ENCODE results near the gene HSPB2.
"Not testable (repeated sequence)": the region's sequence is repeated elsewhere in the genome, so short reads cannot be mapped to it uniquely, and the experiment has no call there.

Gene HSPB2

DNA sequence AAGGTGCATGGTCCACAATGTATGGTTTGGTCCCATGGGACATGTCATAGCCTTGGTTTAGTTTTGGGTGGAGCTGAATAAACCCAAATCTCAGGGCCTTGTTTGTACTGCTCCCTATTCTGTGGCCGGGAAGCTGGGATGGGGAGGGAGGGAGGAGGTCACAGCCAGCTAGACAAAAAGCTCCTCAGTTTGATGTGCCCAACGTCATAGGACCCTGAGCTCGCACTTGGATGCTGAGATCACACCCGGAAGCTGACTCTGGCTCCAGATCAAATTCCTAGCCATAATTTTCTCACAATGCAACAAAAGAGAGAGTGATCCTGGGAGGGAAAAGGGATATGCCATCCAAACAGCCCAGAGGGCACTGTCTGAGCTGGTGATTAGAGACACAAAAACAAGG lies 1.5 kb downstream of the HSPB2 start:
- DNase-seq (ENCODE audit: low read depth), result no peak

DNA sequence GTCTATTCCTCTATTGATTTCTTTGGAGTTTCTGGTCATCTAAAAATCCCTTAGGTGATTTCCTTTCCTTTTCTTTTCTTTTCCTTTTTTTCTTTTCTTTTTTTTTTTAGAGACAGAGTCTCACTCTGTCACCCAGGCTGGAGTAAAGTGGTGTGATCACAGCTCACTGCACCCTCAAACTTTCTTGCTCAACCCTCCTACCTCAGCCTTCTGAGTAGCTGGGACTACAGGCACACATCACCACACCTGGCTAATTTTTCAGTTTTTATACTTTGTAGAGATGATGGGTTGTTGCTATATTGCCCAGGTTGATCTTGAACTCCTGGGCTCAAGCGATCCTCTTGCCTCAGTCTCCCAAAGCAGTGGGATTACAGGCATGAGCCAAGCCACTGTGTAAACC lies 4.2 kb downstream of the HSPB2 start:
- no peak for DNase-seq (ENCODE audit: low read depth)

DNA sequence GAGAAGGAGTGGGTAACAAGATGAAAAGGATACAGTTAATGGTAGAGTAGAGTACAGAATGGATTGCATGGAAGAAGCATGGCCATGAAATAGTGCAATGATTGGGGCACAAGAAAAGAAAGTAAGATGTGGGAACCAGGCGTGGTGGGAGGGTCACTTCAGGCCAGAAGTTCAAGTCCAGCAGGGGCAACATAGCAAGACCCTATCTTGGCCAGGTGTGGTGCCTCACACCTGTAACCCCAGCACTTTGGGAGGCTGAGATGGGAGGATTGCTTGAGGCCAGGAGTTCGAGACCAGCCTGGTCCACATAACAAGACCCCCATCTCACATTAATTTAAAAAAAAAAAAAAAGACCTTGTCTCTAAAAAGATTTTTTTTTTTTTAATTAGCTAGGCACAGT lies 4.8 kb downstream of the HSPB2 start:
- DNase-seq (ENCODE audit: low read depth), result no peak

DNA sequence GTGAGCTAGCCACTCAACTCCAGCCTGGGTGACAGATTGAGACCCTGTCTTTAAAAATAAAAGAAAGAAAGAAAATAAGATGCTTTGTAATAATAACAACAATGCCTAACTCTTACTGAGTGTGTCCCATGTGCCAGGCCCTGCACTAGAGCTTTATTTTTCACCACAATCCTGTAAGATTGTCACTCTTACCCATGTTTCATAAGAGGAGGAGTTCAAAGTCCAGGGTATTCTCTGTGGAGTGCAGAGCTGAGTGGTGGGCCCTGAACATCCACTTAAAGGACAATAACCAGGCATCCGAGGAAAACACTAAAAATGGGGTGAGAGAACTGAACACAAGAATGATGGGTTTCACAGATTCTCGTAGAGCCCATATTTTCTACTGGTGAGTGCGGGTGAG lies 5.3 kb downstream of the HSPB2 start:
- no peak for DNase-seq (ENCODE audit: low read depth)

DNA sequence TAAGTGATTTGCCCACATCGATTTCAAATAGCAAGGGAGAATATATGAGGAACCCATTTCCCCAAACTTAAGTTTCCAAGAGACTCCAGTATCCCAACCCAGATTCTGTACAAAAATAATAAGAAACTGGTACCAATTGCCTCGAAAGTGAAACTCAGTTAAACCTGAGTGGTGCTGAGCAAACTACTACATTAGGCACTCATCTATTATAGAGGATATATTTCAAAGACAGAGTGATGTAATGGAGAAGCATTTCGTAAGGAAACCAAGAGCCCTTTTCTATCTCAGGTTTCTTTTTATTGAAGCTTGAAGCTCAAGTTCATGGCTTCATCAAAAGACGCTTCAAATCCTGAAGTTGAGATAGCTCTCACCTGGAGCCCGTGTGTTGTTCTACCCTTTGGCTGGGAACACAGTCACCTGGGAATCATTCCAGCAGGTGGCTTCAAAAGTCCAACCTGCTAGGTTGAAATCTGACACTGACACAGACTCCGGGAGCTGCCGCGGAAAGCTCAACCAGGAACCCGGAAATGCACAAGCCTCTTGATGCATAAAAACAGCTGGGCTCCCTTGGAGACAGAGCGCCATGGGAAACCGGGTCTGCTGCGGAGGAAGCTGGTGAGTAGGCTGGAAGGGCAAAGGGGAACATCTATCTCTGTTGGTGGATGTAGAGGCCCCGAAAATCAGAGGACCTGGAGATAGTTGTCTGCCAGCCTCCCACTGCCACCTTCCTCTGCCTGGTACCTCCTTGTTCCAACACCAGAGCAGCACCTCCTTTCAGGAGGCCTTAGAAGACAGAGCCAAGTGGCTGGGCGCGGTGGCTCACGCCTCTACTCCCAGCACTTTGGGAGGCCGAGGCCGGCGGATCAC lies 6.1 kb downstream of the HSPB2 start, which contains the start of gene C11orf52:
TSS of gene C11orf52 (plus strand) at position 524 of the 867 bp plus-strand sequence. CDS start at position 584, 60 bp downstream.
- no peak for DNase-seq (ENCODE audit: low read depth)

DNA sequence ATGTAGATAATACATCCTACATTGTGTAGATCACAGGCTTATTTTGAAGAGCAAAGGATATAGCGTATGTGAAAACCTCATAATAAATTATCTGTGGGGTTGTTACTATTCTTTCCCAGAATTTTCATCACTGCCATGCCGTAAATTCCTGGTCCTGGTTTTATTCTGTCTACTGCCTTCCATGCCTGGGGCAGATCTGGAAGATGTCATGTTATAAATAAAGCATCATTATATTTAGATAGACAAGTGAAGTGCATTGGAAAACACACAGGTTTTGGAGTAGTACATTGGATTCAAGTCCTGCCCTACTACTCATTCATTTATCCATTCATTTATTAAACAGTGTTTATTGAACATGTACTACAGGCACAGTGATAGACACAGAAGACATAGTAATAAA lies 8.4 kb downstream of the HSPB2 start:
- DNase-seq (ENCODE audit: low read depth), result no peak

DNA sequence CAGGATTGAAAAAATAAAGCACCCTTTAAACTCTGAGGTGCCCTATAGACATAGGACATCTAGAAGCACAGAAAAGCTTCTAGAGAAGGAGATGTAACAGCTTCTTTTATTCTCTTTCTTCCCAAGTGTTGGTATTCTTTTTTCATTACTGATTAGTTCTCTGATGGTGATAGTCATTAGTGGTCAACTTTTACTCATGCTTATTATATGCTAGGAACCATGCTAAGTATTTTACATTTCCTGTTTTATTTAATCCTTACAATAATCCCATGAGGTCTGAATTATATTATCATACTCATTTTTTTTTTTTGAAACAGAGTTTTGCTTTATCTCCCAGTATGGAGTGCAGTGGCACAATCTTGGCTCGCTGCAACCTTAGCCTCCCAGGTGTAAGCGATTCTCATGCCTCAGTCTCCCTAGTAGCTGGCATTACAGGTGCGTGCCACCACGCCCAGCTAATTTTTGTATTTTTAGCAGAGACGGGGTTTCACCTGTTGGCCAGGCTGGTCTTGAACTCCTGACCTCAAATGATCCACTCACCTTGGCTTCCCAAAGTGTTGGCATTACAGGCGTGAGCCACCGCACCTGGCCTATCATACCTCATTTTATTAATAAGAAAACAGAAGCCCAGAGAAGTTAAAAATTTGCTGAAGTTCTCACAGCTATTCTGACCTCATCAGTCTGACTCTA lies 9.2 kb downstream of the HSPB2 start:
- DNase-seq (ENCODE audit: low read depth), result no peak

DNA sequence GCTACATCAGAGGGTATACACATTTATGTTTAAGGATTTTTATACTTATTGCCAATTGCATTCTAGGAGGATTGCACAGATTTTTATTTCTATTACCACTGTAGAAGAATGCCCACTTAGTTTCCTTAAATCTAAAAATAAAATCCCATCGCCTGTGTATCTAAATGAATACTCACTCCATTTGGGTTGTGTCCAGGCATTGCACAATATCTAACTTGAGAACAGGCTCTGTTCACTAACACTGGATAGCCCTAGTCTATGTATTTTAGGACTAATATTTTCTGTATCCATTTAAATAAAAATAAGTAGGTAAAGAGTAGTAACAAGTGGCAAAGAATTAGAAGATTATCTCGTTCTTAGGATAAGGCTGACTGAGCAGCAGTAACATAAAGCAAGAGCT lies 10.3 kb downstream of the HSPB2 start:
- DNase-seq (ENCODE audit: low read depth), result no peak

DNA sequence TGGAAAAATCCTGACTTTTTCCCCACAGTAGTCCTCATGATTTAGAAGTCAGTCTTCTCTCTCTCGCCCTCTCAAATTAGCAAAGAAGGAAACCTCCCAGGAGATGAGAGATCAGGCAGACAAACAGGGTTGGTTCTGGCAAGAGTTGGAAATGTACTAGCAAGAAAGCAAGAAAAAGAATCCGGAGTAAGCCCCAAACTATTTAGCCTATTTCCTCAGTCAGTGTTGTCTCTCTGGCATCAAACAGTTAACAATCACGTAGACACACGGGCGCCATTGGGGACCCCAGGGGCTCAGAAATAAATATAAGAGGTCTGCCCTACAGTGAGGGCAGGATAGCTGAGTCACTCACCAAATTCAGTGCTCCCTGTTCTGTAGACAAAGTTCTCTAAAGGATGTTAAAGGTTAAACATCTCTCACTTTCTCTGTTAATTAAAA lies 10.8 kb downstream of the HSPB2 start:
- no peak for DNase-seq (ENCODE audit: low read depth)

DNA sequence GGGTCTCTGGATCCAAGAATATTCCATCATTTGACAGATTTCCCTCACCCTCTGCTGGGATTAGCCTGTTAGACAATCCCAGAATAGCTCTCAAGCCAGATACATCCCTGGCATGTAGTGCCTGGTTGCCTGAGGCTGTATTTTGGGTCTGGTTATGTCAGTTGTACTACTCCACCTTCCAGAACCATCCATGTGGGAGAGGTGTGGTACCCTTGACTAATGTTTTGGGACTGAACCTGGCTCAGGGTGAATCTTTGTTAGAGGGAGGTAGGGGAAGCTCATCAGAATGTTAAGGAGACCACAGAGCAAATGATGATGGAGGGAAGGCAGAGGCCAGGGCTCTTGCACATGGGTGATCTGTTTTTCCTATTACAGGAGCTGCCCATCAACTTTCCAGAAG lies 11.4 kb downstream of the HSPB2 start:
- DNase-seq (ENCODE audit: low read depth), result no peak

DNA sequence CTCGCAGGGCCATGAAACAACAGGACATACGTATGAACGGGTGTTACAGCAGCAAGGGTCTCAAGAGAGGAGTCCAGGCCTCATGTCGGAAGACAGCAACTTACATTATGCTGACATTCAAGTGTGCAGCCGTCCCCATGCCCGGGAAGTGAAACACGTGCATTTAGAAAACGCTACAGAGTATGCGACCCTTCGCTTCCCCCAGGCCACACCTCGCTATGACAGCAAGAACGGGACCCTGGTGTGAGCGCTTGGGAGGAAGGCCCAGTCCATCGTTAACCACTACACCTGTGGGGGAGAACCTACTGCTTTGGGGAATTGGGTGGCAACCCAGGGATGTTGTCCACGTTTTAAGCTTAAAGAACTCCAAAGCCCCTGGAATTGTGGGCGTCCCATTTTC lies 13.4 kb downstream of the HSPB2 start:
- no peak for DNase-seq (ENCODE audit: low read depth)

DNA sequence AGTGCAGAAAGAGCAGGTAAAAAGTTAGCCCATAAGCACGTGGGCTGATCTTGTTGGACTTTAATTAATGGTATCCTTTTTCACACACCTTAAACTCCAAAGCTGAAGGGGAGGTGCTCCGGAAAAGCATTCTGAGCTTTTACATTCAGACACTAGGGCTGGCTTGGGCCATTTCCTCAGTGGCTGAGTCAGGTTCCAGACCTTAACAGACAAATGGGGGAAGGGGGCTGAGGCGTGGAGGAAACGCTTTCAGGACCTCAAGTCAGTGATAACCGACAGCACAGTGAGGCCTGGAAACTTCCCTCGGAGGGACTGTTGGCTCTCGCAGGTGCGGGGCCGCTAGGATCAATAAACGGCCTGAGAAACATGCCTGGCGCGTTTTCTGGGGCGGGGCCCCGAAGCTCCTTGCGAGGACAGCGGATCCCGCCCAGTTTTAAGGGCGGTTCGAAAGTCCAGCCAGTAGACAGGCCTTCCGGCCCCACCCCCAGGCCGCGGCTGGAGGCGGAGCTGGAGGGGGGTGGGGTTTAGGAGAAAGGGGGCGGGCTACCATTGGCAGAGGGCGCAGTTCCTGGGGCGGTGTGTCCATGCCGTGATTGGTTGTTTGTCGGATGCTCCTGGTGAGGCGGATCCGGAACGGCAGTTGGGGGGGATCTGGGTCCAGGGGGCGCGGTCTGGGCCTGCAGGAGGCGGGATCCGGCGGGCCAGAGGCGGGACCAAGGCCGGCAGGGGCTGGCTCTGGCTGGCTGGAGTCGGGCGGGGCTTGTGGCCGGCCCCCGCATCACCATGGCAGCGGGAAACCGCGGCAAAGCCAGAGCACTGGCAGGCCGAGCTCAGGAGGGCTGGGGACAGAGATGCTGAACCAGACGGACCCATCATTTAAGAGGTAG lies 14.2 kb downstream of the HSPB2 start:
- DNase-seq (ENCODE audit: low read depth), result peak; percentile 89

DNA sequence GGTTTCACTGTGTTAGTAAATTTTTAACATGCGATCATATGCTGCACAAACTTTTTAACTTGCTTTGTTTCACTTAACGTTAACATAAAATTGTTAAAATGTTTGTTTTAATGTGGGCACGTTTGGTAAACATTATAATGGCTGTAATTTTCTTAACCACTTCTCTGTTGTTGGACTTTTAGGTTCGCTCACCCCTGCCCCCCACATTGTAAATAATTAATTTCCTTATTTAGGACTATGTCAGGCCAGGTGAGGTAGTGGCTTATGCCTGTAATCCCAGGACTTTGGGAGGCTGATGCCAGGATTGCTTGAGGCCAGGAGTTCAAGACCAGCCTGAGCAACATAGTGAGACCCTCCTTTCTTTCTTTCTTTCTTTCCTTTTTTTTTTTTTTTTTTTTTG lies 17.9 kb downstream of the HSPB2 start:
- DNase-seq (ENCODE audit: low read depth), result no peak

DNA sequence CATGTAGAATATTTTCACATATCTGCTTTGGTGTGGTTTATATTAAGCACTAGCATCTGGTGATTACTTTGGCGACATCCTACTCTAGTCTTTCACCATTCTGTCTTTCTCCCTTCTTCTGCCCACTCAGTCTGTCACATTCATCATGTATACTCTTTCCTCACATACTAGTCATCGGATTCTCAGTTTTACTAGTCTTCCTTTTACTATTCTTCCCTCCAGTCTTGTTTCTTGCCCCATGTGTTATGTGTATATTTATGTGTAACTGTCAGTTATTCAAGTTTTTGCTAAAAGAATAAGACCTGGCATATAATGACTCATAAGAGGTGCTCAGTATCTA lies 20.0 kb downstream of the HSPB2 start:
- no peak for DNase-seq (ENCODE audit: low read depth)

DNA sequence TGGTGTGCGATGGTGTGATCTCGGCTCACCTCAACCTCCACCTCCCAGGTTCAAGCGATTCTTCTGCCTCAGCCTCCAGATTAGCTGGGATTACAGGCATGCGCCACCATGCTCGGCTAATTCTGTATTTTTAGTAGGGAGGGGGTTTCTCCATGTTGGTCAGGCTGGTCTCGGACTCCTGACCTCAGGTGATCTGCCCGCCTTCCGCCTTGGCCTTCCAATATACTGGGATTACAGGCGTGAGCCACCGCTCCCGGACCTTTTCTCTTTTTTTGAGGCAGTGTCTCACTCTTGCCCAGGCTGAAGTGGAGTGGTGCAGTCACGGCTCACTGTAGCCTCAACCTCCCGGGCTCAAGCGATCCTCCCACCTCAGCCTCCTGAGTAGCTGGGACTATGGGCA lies 20.6 kb downstream of the HSPB2 start:
- DNase-seq (ENCODE audit: low read depth), result not testable (repeated sequence)

DNA sequence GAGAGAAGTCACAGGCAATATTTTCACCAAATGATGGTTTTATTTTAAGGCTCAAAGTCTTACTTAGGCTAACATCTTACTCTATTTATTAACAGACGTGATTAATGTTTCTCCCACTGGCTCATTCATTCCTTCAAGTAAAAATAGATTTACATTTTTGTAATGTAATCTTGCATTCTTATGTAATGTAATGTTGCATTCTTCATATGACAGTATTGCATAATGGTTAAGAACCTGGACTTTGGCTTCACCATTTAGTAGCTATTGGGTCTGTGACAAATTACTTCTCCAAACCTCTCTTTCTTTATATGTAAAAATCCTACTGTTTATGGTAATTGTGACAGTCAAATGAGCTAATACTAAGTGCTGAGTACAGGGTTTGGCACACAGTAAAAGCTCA lies 21.3 kb downstream of the HSPB2 start:
- DNase-seq (ENCODE audit: low read depth), result no peak

DNA sequence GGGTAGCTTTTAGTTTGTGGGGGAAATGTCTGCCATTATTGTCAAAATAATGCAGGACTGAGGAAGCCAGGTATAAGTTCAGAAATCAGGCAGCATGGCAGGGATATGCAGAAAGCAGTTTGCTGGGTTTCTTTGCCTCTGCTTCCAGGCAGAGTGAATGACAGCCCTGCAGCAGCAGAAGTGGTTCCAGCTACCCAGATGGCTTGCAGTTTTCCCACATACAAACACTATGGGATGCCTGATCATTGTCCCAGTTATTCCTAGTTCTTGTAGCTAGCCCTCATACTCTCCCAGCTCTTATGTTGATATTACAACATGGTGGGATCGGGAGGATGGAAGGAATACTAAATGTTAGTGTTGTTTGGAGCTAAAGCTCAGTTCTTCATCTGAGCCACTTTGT lies 21.8 kb downstream of the HSPB2 start:
- DNase-seq (ENCODE audit: low read depth), result no peak

DNA sequence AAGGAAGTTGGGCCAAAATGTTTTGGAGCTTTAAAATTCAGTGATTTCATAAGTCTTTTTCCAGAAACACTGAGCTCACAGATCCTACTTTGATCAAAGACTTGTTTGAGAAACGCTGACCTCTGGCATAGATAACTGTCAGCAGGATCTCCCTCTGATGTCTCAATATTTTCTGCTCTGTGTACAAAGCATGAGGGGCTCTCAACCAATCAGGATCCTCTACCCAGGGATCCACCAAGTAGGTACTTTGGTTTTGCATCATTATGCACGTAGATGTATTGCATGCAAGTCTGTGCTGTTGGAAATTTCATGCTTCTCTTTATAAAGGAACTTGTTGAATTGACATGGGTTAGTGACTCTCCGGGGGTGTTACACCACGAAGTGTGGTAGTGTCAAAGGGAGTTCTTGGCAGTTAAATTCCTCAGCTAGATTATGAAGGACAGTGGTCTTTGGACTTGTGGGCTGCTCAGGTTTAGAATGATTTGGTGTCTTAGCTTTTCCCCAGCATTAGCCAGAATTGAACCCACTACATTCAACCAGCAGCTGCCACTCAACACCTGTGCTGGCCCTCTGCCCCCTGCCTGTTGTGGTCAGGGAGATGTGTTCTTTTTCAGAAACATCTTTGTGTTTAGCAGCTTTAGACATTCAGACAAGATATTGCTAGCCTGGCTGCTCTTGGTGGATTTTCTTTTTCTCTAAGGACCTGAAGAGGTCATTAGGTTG lies 22.9 kb downstream of the HSPB2 start:
- no peak for DNase-seq (ENCODE audit: low read depth)

DNA sequence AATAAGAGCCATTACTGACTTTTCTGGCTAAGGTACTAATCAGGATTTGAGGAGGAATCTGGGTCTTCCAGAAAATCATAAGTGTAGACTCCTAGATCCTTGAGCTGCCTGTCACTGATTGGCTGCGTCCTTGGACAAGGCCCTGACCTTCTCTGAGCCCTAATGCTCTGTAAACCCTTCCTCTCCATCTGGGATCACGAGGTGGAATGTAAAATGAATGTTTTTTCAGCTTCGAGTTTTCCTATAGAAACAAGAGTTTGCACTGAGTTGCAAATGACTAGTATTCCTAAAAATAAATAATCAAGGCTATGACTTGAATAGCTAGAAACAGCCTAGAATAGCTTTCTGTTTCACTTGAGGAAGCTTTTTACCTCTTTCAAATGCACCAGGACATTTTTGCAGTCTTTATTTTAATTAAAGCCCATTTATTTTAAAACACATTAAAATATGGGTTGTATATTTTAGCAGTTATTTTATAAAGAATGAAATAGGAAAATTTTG lies 23.6 kb downstream of the HSPB2 start:
- no peak for DNase-seq (ENCODE audit: low read depth)

DNA sequence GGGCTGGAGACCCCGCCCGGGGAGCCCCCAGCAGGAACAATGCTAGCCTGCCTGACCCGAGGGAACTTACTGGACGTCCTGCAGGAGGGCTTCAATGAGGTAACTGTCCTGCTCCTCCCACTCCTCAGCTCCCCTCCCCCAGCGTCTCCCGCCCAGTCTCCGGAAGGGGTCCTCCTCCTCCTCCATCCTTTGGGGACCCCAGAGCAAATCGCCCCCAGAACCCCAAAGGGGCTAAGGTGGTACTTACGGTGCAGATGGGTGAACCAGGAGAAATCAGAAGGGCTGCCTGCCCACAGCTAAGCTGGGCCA lies 24.9 kb downstream of the HSPB2 start:
- no peak for DNase-seq (ENCODE audit: low read depth)

DNA sequence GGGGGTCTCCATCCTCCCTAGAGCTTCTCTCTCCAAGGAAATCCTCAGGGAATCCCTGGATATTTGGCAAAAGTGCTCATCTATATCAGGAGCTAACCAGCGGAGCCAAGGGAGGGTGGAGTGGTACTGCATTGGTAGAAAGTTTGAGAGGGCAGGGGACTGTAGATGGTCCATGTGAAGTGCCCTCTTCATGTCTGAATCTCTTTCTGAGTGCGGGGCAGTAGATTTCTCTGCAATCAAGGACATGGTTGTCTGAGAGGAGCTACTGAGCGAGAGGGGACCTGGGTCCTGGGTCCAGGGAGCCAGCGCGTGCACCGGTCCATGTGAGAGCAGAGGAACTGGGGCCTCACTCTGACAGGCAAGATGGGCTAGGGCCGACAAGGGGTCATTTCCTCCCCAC lies 25.3 kb downstream of the HSPB2 start:
- no peak for DNase-seq (ENCODE audit: low read depth)

DNA sequence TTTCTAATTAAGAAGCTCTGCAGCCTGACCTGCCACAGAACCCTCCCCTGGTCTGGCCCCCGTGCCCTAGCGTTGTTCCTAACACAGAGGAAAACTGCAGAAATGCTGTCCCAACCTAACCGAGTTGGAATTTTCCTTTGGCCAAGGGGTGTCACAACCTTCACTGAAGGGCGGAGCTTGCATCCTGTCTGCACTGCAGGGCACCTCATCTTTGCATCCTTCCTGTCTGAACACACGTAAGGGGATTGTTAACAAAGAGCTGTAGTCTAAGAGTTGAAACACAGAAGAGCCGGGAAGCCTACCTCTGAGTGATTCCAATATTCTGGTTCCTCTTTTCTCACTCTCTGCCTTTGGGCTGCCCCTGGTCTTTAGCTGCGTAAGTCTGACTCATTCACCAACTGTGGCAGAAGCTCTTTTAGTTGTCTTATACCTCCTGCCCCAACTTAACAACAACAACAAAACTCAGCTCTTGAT lies 26.2 kb downstream of the HSPB2 start:
- DNase-seq (ENCODE audit: low read depth), result no peak
